AG09319 (cell line): Measurements from ENCODE around the gene CACNA1C.
"Not testable (repeated sequence)": the region's sequence is repeated elsewhere in the genome, so short reads cannot be mapped to it uniquely, and the experiment has no call there.

Source experiments
- DNase-seq: peaks from one replicate; pipeline ENCODE4 v3.0.0-alpha.2; 2010; ENCODE audit warnings: low read depth; ENCODE audit errors: extremely low read depth
- TF ChIP-seq, protein P1 (sequence below): IDR thresholded peaks from 2 replicates; pipeline ENCODE4 v1.5.1; 2011; ENCODE audit warnings: low read depth, mild to moderate bottlenecking, inconsistent platforms, low read length, moderate library complexity

Gene CACNA1C

GRCh38 chr12:2682296-2683251 lies 629.8 kb downstream of the CACNA1C start:
- TF ChIP-seq, protein P1, sequence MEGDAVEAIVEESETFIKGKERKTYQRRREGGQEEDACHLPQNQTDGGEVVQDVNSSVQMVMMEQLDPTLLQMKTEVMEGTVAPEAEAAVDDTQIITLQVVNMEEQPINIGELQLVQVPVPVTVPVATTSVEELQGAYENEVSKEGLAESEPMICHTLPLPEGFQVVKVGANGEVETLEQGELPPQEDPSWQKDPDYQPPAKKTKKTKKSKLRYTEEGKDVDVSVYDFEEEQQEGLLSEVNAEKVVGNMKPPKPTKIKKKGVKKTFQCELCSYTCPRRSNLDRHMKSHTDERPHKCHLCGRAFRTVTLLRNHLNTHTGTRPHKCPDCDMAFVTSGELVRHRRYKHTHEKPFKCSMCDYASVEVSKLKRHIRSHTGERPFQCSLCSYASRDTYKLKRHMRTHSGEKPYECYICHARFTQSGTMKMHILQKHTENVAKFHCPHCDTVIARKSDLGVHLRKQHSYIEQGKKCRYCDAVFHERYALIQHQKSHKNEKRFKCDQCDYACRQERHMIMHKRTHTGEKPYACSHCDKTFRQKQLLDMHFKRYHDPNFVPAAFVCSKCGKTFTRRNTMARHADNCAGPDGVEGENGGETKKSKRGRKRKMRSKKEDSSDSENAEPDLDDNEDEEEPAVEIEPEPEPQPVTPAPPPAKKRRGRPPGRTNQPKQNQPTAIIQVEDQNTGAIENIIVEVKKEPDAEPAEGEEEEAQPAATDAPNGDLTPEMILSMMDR = peak; percentile 34
- no peak for DNase-seq

DNA sequence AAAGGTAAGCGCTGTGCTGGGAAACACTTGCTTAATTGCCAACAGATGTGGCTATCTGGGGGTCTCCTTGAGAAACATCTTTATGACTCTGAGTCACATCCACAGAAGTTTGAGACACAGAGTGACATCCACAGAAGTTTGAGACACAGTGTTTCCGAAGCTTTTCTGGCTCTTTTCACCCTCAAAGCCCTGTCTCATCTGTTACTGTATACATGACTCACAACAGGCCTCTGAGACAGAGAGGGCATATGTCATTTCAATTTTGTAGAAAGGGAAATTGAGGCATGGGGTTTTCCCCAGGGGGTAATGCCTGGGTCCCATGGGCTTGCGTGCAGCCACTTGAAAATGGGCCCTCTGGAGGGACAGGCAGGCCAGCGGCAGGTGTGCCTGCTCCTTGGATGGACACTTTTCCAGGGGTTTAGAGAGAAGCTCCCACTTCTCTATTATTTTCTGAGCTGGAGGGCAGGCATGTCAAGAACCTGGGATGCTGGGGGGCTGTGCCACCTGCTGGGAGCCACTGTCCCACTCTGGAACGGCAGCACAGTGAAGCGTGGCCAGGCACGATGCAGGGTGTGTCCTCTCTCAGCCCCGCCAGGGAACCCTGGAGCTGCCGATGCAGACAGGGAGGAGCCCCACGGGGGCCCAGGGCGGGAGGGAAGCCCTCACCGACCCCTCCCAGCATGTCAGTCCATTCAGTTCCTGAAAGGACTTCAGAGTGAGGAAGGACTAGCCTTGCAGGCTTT lies 630.7 kb downstream of the CACNA1C start:
- DNase-seq = no peak
- TF ChIP-seq, protein P1 = no peak

- not testable (repeated sequence) for DNase-seq
Measured at GRCh38 chr12:2684026-2684325, 631.2 kb downstream of the CACNA1C start.

DNA sequence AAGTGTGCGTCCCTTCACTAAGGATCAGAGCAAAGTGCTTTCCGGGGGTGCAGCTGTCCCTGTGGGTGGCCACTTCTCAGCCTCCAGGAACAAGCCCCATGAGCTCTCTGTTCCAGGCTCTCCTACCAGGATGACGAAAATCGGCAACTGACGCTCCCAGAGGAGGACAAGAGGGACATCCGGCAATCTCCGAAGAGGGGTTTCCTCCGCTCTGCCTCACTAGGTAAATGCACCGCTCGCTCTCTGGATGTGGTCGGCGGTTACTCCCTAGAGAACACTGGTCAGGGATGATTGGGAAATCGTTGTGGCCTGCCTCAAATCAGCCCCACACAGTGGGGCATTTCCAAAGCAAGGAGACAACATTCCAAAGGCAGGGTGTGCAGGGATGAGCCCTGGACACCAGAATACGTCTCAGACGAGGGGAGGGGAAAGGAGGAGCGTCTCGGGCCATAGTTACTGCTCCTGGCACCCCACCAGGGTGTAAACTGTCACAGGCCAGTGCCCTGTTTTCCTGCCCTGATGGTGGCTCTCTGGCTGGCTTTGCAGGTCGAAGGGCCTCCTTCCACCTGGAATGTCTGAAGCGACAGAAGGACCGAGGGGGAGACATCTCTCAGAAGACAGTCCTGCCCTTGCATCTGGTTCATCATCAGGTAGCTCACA lies 633.0 kb downstream of the CACNA1C start:
- DNase-seq = not testable (repeated sequence)

DNA sequence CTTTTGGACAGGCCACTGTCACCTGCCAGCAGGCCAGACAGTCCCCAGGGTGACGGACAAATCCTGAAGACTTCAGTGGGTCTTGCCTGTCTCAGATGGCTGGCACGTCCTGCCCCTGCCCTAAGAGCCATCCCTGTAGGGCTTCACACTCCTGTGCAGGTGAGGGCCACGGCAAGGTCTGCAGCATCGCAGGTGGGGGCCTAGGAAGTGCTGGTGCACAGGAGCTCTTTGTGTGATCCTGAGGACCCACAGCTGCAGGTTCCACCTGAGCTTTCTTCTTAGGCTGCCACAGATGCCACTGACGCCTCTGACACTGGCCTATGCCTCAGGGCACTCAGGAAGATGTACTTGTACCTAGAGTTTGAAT lies 633.5 kb downstream of the CACNA1C start:
- DNase-seq = no peak
- TF ChIP-seq, protein P1 = no peak

- DNase-seq = no peak
- TF ChIP-seq, protein P1 = no peak
Measured at GRCh38 chr12:2687058-2687457, 634.3 kb downstream of the CACNA1C start.

- TF ChIP-seq, protein P1 = no peak
- no peak for DNase-seq
Measured at GRCh38 chr12:2687726-2688125, 634.9 kb downstream of the CACNA1C start.

GRCh38 chr12:2688381-2688931 lies 635.7 kb downstream of the CACNA1C start:
- TF ChIP-seq, protein P1 = no peak
- no peak for DNase-seq
